HG03571 (cell line): Measurements from ENCODE around the gene UBASH3A.

Source experiments
- ATAC-seq: cut with Tn5 transposase; IDR thresholded peaks from one replicate; pipeline ENCODE4 v1.9.1; 2021; ENCODE audit not compliant: unreplicated experiment

UBASH3A gene

DNA sequence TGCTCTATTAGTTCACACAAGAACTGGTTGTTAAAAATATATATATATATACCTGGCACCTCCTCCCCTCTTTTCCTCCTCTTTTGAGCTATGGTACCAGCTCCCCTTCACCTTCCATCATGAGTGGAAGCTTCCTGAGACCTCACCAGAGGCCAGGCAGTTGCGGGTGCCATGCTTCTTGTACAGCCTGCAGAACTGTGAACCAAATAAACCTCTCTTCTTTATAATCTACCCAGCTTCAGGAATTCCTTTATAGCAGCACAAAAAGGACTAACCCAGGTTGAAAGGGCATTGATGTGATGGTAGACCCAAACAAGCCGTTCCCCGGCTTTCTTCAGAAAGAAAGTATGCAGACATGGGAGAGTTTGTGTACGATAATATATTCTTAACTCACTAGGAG is 77.5 kb downstream of the UBASH3A start:
- ATAC-seq: no peak

DNA sequence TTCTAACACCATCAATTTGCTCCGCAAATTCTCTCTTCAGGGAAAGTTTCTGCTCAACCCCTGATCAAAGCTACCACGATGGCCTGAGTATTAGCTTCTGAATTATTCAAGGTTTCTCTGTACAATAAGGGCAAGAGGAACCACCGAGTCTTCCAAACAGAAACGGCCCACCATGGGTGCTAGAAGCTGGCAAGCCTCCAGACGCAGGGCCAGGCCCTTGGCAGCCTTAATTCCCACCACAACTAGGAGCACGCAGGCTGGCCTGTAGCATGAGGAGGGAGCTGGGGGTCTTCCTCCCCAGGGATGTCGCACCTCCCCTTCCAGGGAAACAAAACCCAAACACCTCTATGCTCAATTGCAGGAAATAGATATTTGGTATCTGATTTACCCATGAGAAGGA is 81.3 kb downstream of the UBASH3A start:
- no peak for ATAC-seq

DNA sequence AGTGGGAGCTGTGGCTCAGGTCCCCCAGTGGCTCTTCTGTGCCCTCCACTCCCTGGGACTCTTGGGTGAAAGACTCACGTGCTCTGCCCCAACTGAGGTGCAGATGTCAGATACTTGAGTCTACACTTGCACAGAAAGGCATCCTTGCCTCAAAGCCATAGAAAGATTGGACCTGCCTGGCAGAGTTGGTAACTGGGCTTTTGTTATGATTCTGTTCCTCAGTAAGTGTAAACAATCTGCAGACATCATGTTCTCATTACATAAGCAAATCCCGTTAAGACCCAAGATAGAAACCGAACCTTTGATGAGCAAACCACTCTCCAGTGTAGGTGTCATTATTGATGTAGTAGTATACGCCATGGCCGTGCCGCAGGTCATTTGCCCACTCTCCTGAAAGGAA is 82.4 kb downstream of the UBASH3A start:
- ATAC-seq: no peak

DNA sequence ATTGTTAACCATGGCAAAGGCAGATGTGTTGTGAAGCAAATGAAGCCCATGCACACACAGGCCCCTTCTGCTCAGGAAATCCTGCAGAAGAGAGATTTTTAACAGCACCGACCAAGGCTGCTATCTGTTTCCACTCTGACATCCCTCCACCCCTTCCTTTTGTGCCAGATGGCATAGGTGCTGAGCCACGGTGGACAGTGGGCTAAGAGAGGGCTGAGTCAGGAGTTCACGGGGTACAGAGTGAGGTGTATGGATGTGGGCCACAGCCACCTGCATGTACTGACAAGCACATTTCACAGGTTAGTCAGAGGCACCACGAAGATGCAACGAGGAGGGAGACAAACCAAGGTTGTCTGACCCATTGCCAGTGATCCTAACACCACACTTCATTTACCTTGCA is 82.8 kb downstream of the UBASH3A start:
- ATAC-seq: no peak

DNA sequence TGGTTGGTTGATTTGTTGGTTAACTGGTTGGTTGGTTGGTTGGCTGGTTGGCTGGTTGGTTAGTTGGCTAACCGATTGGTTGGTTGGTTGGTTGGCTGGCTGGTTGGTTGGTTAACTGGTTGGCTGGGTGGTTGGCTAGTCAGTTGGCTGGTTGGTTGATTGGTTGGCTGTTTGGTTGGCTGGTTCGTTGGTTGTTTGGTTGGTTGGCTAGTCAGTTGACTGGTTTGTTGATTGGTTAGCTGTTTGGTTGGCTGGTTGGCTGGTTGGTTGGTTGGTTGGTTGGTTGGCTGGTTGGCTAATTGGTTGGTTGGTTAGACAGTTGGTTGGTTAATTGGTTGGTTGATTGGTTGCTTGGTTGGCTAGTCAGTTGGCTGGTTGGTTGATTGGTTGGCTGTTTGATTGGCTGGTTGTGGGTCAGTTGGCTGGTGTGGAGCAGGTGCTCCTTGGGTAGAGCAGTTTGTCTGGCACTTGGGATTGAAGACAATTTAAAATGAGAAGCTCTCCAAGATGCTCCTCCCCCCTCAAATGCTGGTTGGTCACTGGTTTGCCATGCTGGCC is 85.4 kb downstream of the UBASH3A start:
- ATAC-seq: no peak

DNA sequence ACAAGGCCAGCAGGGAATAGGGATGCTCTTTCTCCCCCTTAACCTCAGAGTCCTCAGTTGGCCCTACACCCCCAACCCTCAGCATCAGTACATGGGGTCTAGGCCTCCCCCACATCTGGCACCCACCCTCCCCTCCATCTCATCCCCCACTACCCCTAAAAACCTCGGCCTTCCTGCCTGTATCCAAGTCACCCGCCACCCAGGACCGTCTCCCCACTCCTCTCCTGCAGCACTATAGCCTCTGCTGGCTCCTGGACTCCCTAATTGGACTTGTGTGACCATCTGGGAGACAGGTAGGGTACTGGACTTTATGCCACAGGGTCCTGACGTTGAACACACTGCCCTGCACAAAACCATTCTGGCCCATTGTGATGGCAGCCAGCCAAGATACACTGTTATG is 86.3 kb downstream of the UBASH3A start:
- ATAC-seq: no peak

DNA sequence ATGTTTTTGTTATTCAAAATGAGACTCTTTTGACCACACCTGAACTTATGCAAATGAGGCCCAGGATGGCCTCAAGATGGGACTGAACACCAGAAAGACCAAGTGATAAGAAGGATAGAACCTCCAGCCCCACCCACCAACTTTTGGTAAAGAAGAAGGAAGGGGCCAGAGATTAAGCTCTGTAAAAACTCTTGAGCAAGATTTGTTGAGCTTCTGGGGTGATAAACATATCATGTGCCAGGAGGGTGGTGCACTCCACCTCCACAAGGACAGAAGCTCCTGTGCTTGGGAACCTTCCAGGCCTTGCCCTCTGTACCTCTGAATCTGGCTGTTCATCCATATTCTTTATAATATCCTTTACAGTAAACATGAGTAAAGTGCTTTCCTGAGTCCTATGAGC is 87.0 kb downstream of the UBASH3A start:
- ATAC-seq: no peak

DNA sequence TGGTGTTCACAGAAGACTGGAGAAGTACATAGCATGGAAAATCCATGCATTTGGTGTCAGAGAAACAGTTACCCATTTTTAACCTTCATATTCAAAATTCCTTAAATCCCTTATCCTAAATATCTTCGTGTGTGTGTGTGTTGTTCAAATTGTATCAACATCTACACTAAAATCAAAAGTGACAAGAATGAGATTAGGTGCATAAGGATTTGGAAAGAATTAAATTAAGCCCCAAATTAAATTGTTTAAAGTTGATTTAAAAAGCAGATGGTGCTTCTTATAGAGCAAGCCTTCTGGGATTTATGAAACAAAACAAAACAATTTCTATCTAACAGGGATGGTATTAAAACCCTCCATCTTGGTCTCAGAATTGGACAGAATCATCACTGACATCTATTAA is 87.6 kb downstream of the UBASH3A start:
- no peak for ATAC-seq

DNA sequence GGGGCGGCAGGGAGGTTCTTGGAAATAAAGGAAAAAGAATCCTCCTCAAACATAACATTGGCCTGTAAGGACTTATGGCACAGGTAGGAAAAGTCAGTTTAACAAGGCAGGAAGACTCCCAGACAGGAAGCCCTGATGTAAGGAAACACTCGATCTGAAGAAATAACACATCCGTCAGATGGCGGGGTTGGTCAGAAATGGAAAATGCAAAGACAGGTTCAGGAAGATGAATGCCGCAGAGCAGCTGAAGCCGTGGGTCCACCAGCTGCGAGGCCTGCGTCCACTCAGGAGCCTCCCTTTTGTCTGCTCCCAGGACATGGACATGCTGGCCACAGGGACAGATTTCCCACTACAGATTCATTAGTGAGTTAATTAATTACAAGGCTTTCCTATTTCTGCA is 88.5 kb downstream of the UBASH3A start:
- no peak for ATAC-seq

DNA sequence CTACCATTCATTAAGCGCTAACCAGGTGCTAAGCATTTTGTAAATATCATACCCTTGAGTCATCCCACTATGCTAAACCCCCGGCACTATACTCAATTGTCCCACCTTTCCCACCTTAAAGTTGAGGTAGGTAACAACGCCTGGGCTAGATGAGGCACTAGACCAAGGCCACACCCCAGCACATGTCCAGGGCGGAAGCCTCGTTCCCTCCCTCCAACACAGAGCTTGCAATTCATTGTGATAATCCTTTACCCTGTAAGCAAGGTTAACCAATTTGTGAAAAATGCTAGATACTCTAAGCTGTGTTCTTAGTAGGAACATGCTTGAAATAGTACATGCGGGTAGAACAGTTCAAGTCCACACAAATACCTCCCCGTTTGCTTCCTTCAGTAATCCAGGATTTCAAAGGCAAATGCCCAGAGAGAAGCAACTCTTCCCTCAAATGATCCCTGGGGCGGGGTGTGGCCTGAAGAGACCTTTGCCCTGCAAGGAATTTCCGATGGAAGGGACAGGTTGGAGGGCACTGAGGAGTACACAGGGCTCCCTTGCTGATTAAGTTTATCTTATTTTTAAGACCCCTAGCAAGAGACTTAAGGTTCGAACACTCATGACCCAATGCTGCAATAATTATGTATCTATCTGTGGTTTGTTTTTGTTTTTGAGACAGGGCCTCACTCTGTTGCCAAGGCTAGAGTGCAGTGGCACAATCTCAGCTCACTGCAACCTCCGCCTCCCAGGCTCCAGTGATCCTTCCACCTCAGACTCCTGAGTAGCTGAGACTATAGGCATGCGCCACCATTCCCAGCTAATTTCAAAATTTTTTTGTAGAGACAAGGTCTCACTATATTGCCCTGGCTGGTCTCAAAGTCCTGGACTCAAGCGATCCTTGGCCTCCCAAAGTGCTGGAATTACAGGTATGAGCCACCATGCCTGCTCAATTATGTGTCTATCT is 89.7 kb downstream of the UBASH3A start:
- no peak for ATAC-seq

DNA sequence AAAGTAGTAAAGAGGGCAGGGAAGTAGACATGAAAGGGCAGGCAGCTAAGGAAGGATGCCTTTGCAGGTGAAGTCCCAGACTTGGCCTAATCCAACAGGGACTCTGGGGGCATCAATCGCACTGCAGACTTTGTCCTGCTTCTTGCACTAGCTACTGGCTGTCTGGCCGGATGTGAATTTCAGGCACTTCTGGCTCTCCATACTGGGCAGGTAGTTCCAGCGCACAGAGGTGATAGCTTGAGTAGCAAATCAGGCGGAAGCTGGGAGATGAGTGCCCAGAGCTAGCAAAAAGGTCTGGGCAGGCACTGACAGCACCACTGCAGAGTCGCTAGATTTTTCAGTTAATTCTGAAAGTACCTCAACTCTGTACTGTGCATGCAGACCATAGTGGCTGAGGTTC is 91.3 kb downstream of the UBASH3A start:
- ATAC-seq: no peak

DNA sequence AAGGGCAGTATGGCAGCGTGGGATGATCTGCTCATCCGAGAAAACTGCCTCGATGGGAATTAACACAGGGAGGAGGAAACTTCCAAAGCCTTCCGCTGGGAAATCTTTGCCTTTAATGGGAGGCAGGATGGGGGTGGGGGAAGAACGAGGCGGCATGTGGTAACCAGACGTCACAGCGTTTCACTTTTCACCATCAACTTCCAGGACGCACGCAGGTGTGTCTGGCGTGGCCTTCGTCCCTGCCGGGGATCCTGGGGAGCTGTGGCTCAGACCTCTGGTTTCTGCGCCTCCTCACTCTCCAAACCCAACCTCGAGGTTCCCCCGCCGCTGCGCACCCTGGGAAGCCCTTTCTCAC is 92.0 kb downstream of the UBASH3A start:
- ATAC-seq: no peak

DNA sequence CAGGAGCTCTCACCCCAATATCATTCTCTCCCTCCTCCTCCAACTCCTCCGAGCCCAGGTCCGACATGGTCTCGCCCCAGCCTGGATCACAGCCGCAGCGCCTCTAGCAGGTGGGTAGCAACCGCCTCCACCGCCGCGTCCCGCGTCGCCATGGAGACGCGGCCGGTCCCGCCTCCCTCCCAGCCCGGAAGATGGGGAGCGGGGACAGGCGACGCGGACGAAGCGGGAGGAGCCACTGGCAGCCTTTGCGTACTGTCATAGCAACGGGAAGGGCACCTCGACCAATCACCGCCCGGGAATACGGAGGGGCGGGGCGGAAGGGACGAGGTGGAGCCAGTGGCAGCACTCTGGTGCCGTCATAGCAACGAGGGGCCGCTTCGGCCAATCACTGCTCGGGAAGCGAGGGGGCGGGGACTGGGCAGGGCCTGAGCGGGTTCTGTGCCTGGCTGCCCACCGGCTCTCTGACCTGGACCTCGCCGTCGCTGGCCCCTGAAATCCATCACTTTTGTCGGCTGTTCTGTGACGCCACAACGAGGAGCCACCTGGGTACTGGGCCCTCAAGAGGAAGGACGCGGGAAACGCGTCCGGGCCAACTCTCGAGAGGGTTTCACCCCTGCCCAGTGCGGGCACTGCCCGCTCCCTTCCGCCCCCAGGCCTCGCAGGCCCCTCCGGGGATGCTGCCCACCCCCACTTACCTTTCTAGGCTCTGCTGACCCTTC is 92.6 kb downstream of the UBASH3A start, which contains the start of gene RSPH1:
RSPH1 (minus strand) TSS at position 105 of the 719 bp plus-strand sequence; CDS start at position 67, 38 bp downstream.
- peak; percentile 98 for ATAC-seq

DNA sequence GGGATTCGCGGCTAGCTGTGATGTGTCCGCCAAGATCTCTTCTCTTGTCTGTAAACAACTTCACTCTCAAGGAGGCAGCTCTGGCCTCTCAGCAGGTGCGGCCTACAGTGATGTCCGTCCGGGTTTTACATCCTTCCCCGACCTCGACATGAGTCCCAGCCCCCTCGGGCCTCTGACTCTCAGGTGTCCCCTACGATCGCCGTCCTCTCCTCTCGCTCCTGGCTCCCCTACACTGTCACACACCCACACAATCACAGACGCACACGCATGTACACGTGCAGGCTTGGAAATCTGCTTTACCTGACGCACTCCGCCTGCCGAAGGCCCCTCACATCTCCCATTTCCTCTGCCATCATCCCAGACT is 93.1 kb downstream of the UBASH3A start:
- no peak for ATAC-seq
